Hepatocyte (in vitro differentiated cells): Measurements from ENCODE around the gene ASMT. TPM values are rescaled to one million over a fixed set of nuclear protein-coding genes. Genes with fewer than 3 reads are reported as not detected.

Source experiments
- DNase-seq: peaks from one replicate; pipeline ENCODE4 v3.0.0-alpha.2; 2016; ENCODE audit warnings: low spot score
- H2AFZ ChIP-seq: fragments of 200-600 bp; sonication (generic); 2 replicates; pipeline ENCODE4 v1.6.0; 2016; ENCODE audit warnings: antibody characterized with exemption, mild to moderate bottlenecking
- H3K27ac ChIP-seq: fragments of 200-600 bp; sonication (generic); 2 replicates; pipeline ENCODE4 v1.5.1; 2016; ENCODE audit warnings: mild to moderate bottlenecking
- H3K27me3 ChIP-seq: fragments of 200-600 bp; sonication (generic); 2 replicates; pipeline ENCODE4 v1.6.1; 2016
- H3K36me3 ChIP-seq: fragments of 200-600 bp; sonication (generic); replicated peaks from 2 replicates; pipeline ENCODE4 v1.5.1; 2016; ENCODE audit warnings: low read depth; ENCODE audit not compliant: insufficient read depth
- H3K4me1 ChIP-seq: fragments of 200-600 bp; sonication (generic); 2 replicates; pipeline ENCODE4 v1.5.1; 2016; ENCODE audit warnings: mild to moderate bottlenecking, moderate library complexity; ENCODE audit not compliant: insufficient read depth
- H3K4me2 ChIP-seq: fragments of 200-600 bp; sonication (generic); 2 replicates; pipeline ENCODE4 v1.6.0; 2016
- H3K4me3 ChIP-seq: fragments of 200-600 bp; sonication (generic); 2 replicates; pipeline ENCODE4 v1.5.1; 2016; ENCODE audit warnings: mild to moderate bottlenecking
- H3K79me2 ChIP-seq: fragments of 200-600 bp; sonication (generic); 2 replicates; pipeline ENCODE4 v1.6.0; 2017; ENCODE audit warnings: mild to moderate bottlenecking
- H3K9me2 ChIP-seq: fragments of 200-600 bp; sonication (generic); replicated peaks from 2 replicates; pipeline ENCODE4 v1.6.0; 2017; ENCODE audit warnings: mild to moderate bottlenecking; ENCODE audit not compliant: insufficient read depth
- H3K9me3 ChIP-seq: fragments of 200-600 bp; sonication (generic); 2 replicates; pipeline ENCODE4 v1.5.1; 2016; ENCODE audit warnings: low read depth, mild to moderate bottlenecking
- H4K20me1 ChIP-seq: fragments of 200-600 bp; sonication (generic); 2 replicates; pipeline ENCODE4 v1.6.0; 2016; ENCODE audit warnings: mild to moderate bottlenecking; ENCODE audit not compliant: insufficient read depth, poor library complexity, severe bottlenecking
- EZH2 ChIP-seq: fragments of 200-600 bp; sonication (generic); IDR thresholded peaks from 2 replicates; pipeline ENCODE4 v1.6.1; 2016; ENCODE audit warnings: antibody characterized with exemption, mild to moderate bottlenecking, borderline replicate concordance
- EZH2phosphoT487 ChIP-seq: fragments of 200-600 bp; sonication (generic); IDR thresholded peaks from one replicate; pipeline ENCODE4 v1.6.1; 2018; ENCODE audit warnings: antibody characterized with exemption, mild to moderate bottlenecking, low read depth, moderate library complexity; ENCODE audit not compliant: unreplicated experiment, severe bottlenecking
- WGBS: methylation state at CpG from one replicate; pipeline ENCODE4 v1.1.6; 2016; ENCODE audit warnings: low lambda C conversion rate; ENCODE audit errors: missing lambda C conversion rate; 5-methylcytosine and 5-hydroxymethylcytosine counted together
- polyA plus RNA-seq: library from polyadenylated mRNA; unstranded; fragments of >200 nt; fragmentation: Nextera tagmentation; extraction: Ambion mirVana; gene quantifications from 2 replicates; pipeline ENCODE4 v1.2.1, GENCODE V29; 2016
- total RNA-seq: library from RNA; depleted of rRNA; stranded (reverse); fragments of >200 nt; gene quantifications from 2 replicates; pipeline ENCODE4 v1.2.3, GENCODE V29; 2014
- TF ChIP-seq, protein P1 (sequence below): fragments of 200-600 bp; sonication (generic); IDR thresholded peaks from 2 replicates; pipeline ENCODE4 v1.5.1; 2016; ENCODE audit warnings: antibody characterized with exemption, mild to moderate bottlenecking; ENCODE audit not compliant: poor library complexity

The ASMT gene
- total and polyA plus RNA-seq, 2 experiments from 2014 or later = not detected

DNA sequence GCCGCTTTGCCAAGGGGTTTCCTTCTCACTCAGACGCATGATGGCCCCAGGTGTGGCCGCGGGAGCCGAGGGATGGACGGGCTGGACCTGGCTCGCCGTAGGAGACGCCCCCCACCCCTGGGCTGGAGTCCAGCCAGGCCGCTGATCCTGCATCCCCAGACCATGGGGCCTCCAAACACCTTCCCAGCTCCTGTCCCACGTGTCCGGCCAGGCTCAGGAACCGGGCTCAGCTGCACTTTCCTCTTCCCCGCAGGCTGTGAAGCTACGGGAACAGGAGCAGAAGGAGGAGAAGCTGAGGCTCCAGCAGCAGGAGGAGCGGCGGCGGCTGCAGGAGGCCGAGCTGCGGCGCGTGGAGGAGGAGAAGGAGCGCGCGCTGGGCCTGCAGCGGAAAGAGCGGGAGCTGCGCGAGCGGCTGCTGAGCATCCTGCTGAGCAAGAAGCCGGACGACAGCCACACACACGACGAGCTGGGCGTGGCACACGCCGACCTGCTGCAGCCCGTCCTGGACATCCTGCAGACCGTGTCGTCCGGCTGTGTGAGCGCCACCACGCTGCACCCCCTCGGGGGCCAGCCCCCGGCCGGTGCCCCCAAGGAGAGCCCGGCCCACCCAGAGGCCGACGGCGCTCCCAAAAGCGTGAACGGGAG, 14.3 kb upstream of the ASMT start:
- Histone ChIP-seq H3K79me2 (peaks cover 18% of the 10 kb centered on the region), H3K4me1 (no peaks in the 10 kb centered on the region), H4K20me1 (peaks cover 30% of the 10 kb centered on the region), H3K36me3 (peaks cover 3% of the 10 kb centered on the region), H3K9me3 (peaks cover 3% of the 10 kb centered on the region), H3K4me3 (no peak overlapping the region), H3K27me3 (no peaks in the 10 kb centered on the region), H2AFZ (no peak overlapping the region), H3K27ac (no peak overlapping the region), H3K4me2 (no peak overlapping the region), H3K9me2 (no peaks in the 10 kb centered on the region)
- TF ChIP-seq EZH2 (no peak), EZH2phosphoT487 (no peak)
- TF ChIP-seq, protein P1, sequence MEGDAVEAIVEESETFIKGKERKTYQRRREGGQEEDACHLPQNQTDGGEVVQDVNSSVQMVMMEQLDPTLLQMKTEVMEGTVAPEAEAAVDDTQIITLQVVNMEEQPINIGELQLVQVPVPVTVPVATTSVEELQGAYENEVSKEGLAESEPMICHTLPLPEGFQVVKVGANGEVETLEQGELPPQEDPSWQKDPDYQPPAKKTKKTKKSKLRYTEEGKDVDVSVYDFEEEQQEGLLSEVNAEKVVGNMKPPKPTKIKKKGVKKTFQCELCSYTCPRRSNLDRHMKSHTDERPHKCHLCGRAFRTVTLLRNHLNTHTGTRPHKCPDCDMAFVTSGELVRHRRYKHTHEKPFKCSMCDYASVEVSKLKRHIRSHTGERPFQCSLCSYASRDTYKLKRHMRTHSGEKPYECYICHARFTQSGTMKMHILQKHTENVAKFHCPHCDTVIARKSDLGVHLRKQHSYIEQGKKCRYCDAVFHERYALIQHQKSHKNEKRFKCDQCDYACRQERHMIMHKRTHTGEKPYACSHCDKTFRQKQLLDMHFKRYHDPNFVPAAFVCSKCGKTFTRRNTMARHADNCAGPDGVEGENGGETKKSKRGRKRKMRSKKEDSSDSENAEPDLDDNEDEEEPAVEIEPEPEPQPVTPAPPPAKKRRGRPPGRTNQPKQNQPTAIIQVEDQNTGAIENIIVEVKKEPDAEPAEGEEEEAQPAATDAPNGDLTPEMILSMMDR = no peak
- over 99% methylated on average over 29 of the region's 52 CpGs for WGBS
- DNase-seq = no peak

DNA sequence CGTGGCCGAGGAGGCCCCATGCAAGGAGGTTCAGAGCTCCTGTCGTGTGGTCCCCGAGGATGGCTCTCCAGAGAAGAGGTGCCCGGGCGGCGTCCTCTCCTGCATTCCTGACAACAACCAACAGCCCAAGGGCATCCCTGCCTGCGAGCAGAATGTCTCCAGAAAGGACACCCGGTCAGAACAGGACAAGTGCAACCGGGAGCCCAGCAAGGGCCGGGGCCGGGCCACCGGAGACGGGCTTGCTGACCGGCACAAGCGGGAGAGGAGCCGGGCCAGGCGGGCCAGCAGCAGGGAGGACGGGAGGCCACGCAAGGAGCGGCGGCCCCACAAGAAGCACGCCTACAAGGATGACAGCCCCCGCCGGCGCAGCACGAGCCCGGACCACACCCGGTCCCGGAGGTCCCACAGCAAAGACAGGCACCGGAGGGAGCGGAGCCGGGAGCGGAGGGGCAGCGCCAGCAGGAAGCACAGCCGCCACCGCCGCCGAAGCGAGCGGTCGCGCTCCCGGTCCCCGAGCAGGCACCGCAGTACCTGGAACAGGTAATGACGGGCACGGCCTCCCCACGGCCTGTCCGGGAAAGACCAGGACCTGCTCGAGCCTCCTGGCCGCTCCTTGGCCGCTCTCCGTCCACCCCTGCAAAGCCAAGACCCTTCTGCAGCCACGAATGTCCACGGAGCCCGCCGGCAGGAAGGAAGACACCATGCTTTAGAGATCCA, 13.7 kb upstream of the ASMT start:
- Histone ChIP-seq H3K36me3 (peaks cover 3% of the 10 kb centered on the region), H3K4me2 (no peak overlapping the region), H3K9me3 (peaks cover 3% of the 10 kb centered on the region), H3K9me2 (no peaks in the 10 kb centered on the region), H3K79me2 (peaks cover 12% of the 10 kb centered on the region), H3K27ac (no peak overlapping the region), H3K27me3 (no peaks in the 10 kb centered on the region), H2AFZ (no peak overlapping the region), H3K4me1 (no peaks in the 10 kb centered on the region), H4K20me1 (peaks cover 23% of the 10 kb centered on the region), H3K4me3 (no peak overlapping the region)
- 98% methylated on average over 49 of the region's 58 CpGs for WGBS
- no peak for TF ChIP-seq EZH2phosphoT487
- TF ChIP-seq, protein P1 = no peak
- TF ChIP-seq EZH2 = no peak
- no peak for DNase-seq

DNA sequence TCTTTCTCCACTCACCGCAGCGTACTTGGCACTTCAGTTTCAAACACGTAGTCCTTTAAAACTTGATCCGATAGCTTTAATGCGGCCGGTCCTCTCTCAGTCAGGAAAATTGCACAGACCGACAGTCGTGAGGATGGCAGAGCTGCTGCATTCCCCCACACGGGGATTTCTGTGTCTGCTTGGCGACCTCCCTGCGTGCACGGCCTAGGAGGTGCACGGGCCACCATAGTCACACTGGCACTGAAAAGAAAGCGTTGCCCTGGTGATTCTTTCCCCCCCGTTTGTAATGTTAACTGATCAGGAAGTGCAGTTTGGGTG, 13.1 kb upstream of the ASMT start:
- Histone ChIP-seq H3K27me3 (no peaks in the 10 kb centered on the region), H3K9me2 (no peaks in the 10 kb centered on the region), H4K20me1 (peaks cover 21% of the 10 kb centered on the region), H2AFZ (no peak overlapping the region), H3K79me2 (peaks cover 9% of the 10 kb centered on the region), H3K36me3 (peaks cover 3% of the 10 kb centered on the region), H3K27ac (no peak overlapping the region), H3K4me3 (no peak overlapping the region), H3K9me3 (peaks cover 3% of the 10 kb centered on the region), H3K4me2 (no peak overlapping the region), H3K4me1 (no peaks in the 10 kb centered on the region)
- over 99% methylated on average over 15 of the region's 15 CpGs for WGBS
- no peak for DNase-seq
- TF ChIP-seq EZH2 (no peak), EZH2phosphoT487 (no peak)
- TF ChIP-seq, protein P1 = no peak
